GM21515 (cell line): ENCODE results near the gene MYH11.
"Not testable (repeated sequence)": the region's sequence is repeated elsewhere in the genome, so short reads cannot be mapped to it uniquely, and the experiment has no call there.

ENCODE experiments used
- ATAC-seq: cut with Tn5 transposase; IDR thresholded peaks from one replicate; pipeline ENCODE4 v1.9.1; 2021; ENCODE audit not compliant: unreplicated experiment

Gene MYH11

DNA sequence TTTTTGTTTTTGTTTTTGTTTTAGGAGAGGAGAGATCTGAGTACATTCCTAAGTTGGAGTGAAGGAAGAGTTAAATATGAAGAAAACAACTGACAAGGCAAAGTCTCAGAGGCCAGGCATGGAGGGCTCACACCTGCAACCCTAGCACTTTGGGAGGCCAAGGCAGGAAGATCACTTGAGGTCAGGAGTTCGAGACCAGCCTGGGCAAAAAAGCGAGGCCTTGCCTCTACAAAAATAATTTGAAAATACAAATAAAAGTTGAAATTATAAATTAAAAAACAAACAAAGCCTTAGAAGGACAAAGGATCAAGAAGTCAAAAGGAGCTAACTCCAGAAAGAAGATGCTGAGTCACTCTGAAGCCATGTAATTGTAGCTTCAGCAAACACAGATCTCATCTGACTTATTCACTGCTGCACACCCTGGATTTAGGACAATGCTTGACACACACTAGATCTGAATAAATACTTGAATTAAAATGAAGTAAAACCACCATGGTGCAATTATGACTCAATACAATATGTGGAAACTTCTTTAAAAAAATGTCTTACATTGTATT, 22.5 kb upstream of the MYH11 start:
- ATAC-seq, result no peak

DNA sequence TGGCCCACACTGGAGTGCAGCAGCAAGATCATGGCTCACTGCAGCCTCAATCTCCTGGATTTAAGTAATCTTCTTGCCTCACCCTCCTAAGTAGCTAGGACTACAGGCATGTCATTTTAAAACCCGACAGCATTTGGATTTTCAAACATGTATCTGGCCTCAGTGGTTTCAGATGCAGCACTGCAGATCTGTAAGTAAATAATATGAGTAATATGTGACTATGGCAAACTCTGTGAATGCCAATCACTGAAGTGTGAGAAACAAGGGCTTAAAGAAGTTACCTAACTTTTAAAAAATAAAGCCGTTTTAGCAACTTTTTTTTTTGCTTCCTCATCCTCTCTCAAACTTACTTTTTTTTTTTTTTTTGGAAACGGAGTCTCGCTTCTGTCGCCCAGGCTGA, 19.7 kb upstream of the MYH11 start:
- no peak for ATAC-seq

DNA sequence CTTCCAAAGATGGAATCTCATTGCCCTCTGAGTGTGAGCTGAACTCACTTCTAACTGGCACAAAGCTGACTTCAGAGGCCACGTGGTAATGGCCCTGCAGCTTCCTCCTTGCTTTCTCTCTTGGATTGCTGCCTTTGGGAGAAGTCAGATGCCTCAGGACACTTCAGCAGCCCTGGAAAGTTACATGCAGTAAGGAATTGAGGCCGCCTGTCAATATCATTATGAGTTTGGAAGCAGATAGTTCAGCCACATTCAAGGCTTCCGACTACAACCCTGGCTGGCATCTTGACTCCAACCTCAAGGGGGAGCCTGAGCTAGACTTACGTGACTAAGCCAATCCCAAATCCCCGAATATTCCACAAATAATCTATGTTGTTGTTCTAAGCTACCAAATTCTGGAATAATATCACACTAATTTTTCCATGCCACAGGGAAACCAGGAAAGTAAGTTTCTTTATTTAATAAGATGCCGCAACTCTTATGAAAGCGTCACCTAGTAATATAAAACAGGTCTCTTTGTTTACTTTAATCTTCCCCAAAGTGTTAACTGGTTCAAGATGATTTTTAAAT, 18.0 kb upstream of the MYH11 start:
- no peak for ATAC-seq

DNA sequence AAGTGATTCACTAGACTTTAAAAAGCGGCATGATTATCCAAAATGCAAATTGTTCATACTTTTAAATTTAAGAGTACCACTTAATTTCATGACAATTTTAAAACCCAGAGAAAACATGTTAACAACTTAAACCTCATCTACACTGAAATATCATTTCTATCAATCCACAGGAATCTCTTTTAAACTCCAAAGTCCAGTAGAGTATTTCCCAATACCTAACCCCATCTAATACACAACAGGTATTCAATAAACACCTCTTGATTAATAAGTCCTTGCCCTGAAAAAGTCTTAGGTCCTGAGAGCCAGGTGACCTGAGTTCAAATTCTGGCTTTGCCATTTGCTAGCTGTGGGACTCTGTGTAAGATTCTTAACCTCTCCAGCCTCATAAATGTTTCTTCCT, 16.9 kb upstream of the MYH11 start:
- no peak for ATAC-seq

DNA sequence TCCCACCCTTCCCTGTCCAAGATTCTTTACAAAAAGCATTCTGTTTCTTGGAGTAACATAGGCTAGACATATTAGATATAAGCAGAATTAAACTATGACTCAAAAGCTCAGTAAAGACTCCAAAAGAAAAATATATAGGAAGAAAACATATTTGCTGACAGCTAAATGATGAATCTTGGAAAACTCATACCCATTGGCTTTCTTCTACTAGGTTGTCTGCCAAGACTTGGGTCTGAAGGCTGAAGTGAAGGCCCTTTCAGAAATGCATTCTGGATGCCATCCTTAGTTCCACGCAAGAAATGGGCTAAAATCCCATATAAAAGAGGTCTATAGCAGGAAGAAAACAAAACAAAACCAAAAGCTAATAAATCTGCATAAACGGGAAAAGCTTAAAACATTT, 16.5 kb upstream of the MYH11 start:
- ATAC-seq, result no peak

DNA sequence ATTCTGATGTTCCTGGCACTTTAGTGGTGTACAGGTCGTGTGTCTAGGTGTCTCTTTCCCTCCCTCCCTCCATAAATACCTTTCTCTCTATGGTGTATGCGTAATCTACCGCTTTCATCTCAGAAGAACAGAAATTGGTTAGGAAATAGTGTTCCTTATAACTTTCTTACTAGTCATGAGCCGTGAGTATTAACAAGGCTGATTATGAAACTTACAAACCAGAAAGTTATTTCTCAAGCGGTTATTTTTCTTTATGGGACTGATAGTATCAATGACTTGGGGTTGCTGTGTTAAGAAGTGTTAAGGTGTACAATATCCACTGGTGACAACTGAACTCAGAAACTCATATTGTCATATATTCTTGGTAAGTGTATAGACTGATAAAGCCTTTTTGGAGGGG, 13.2 kb upstream of the MYH11 start:
- no peak for ATAC-seq

DNA sequence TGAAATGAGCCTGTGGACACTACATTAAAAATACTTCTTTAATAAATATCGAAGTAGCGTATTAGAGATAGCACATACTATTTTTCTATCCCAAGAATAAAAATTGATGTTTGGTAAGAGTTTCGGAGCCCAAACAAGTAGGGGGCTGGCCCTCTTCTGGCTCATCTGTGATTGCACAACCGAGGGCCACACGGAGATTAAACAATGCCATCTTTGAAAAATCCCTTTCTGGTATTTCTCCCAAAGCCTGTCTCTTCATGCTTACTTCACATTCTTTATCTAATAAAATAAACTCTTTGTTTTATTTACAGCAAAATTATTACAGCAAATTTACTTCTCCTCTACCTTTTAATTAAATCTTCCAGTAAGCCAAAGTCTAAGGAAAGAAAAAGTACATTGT, 9.6 kb upstream of the MYH11 start:
- no peak for ATAC-seq

DNA sequence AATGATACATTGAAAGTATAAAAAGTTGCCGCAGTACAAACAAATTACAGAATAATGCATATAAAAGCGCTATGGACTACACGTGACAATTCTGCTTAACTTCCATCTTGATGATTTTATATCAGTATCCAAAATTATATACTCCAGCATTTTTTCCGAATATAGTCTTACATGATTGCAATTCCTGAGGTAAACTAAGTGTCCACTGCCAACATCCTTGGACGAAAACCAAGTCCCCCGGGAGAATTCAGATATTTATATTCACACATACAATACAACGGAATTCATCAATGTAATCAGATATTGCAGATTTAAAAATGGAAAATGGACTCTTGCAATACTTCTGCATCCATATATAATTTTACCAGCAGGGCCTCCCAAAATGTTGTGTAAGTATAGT, 8.9 kb upstream of the MYH11 start:
- no peak for ATAC-seq

DNA sequence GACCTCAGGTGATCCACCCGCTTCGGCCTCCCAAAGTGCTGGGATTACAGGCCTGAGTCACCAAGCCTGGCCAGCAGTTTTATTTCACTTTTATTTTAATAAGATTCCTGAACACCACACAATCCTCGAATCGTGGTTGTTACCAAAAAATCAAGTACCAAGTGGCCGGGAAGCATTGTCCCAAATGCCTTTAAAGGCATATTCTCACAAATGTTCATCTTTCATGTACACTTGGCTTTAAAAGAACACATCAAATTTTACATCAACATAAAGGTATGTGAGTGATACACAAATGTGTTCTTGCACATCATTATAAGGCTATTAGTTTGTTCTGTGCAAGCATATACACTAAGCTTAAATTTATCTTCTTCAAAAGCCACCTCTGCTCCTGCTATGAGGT, 8.1 kb upstream of the MYH11 start:
- ATAC-seq, result no peak

DNA sequence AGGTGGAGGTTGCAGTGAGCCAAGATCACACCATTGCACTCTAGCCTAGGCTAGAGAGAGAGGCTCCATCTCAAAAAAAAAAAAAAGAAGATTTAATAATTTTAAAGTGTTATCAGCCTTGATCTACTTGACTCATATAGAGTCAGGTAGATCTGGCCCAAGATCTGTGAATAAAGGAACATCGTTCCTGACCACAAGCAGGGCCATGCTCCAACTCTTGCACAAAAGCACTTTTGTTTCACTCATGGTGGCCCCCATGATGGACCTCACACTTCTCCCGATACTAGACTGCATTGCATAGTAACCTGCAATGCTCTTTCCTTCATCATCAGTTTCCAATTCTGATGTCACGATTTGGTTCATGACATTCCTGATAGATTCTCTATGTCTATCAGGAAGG, 5.2 kb upstream of the MYH11 start:
- ATAC-seq, result no peak

DNA sequence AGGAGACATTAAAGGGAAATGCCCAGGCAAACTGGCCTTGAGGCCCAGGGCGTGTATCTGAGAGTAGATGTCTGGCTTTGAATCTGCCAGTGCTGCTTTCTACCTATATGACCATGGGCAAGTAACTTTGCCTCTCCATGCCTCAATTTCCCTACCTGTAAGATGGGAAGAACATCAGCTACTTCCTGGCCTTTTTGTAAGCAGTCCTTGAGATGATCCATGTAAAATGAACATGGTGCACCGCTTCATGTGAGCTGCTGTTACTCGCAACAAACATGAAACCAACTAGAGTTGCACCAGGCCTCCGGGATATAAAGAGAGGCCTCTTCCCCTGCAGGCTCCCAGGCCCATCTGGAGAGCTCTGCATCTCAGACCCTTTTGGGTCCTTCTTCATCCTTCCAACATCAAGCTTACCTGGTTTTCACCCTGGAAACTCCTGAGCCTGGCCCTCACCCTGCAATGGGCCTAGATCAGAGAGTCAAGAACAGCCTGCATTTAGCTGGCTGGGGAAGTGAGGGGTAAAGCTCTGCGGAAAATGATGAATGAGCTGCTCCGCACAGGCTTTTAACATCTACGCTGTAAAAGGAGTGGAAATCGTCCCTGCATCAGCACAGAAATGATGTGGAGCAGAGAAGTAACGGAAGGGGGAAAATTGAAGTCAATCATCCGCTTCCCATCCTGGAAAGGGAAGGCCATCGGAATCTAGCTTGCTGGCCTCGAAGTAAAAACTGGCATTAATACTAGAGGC, 2.3 kb upstream of the MYH11 start:
- no peak for ATAC-seq

DNA sequence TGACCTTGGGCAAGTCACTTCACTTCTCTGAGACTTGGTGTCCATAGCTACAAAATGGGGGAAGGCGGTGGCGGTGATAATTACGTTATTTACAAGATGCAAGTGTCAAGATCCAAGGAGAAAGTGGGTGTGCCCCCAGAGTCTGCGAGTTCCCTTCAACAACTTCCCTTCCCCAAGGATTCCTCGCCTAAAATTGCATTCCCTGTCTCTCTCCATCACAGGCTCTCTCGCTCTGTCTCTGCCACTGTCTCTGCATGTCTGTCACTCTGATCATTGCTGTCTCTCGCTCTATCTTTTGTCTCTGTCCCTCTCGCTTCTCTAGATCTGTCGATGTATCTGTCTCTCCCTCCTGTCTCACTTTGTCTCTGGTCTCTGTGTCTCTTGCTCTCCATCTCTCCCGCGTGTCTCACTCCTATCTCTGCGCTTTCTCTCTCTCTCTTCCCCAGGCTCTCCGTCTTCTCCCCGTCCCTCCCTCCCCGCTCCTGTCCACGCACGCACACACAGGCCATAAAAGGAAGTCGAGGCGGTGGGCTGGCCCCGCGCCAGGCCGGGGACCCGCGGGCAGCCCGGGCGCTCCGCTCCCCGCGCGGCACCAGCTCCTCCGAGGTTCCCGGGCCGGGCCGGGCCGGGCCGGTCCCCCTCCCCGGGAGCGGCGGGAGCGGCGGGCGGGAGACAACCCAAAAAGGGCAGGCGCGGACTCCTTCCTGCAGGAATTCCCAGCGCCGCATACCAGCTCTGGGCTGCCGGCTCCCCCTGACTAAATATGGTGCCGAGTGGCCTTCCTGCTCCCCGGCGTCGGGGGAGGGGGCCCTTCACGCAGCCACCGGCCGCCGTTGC, 1.1 kb upstream of the MYH11 start:
- ATAC-seq, result no peak

DNA sequence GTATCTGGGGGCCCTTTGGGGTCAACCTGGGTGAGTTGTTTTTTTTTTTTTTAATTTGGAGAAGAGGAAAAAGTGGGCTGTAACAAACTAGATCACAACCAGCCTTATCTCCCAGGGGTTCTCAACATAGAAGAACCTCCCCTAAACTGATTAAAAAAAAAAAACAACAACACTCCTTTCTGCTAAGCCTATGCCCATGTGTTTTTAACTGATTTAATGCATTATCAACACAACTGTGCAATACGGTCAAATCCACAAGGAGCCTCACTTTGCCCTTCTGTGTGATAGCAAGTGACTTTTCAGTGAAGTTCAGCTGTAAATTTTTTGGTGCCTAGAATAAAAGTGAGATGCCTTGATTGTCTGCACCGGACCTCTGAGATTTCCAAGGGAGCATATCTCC, 646 bp downstream of the MYH11 start:
- ATAC-seq, result peak; percentile 7

DNA sequence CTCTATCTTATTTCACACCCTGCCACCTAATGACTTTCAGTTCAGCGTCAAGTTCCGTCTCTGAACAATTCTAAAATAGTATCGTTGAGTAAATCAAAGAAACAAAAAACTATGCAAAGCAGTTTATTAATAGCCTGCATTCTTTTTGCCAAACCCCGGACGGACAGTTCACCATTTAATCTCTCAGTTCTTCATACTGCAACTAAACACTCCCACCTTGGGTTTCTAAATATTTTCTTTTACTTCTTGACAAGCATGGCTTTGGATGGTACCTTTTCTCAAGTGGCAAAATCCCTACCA, 1.2 kb downstream of the MYH11 start:
- peak; percentile 80 for ATAC-seq

DNA sequence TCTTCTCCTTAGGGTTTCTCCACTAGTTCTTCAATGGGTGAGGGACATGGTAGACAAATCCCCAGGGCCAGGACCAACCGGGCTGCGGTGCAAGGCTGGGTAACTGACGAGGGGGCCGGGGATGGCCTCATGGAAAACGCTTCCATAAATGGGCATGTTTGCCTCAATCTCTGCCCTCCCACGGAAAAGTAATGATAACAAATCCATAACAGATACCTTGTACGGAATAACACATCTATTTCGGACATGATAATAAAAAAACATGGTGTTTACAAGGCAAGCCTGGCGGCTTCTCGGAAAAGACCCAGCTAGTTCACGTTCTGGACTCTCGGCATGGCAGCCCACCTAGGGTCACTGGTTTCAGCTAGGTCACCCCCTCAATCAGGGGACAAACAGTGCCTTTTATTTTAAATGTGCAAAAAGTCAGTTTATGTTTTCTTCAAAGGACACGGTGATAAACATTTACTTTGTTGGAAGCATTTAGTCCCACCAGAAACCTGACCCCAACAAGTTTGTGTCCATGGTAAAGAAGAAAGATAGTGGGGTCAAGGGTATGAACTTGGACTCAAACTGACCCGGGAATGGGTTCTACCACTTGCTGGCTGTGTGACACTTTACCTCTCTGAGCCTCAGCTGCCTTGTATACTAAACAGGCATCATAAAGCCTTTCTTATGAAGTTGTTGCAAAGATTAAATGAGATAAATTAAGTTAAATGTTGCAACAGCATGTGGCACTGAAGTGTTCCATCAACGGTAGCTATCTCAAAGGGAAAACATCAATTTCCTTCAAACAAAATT, 1.7 kb downstream of the MYH11 start:
- peak; percentile 25 for ATAC-seq

DNA sequence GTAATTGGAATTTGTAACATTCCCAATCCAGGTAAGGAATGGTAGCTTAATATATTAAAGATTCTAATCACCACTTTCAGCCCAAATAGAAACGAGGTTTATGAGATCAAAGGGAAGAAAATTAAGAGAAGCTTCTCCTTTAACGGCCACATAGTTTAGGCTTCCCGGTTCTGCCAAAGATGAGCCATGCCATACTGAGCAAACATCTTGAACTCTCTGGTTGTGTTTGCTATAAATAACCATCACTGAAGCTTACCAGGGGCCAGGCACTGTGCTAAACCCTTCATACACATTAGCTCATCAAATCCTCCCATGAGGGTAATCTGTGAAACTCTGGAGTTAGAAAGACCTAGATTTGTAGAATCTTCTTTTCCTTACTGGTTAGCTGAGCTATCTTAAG, 2.8 kb downstream of the MYH11 start:
- ATAC-seq, result no peak

DNA sequence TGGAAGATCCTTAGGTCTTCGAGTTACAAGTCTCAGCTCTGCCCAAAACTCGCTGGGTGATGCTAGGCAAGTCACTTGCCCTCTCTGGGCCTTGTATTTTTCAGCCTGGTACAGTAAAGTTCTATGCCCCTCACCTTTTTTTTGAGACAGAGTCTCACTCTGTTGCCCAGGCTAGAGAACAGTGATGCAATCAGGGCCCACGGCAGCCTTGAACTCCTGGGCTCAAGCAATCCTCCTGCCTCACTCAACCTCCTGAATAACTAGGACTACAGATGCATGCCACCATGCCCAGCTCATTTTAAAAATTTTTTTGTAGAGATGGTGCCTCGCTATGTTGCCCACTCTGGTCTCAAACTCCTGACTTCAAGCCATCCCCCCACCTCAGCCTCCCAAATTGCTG, 3.8 kb downstream of the MYH11 start:
- ATAC-seq, result no peak

DNA sequence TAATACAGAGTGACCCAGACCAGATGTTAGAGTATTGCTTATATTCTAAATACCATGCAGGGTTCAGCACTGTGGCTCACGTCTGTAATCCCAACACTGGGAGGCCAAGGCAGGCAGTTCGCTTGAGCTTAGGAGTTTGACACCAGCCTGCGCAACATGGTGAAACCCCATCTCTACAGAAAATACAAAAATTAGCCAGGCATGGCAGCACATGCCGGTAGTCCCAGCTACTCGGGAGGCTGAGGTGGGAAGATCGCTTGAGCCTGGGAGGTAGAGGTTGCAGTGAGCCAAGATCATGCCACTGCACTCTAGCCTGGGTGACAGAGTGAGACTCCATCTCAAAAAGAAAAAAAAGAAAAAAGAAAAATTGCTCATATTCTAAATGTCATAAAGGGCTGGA, 6.3 kb downstream of the MYH11 start:
- not testable (repeated sequence) for ATAC-seq

DNA sequence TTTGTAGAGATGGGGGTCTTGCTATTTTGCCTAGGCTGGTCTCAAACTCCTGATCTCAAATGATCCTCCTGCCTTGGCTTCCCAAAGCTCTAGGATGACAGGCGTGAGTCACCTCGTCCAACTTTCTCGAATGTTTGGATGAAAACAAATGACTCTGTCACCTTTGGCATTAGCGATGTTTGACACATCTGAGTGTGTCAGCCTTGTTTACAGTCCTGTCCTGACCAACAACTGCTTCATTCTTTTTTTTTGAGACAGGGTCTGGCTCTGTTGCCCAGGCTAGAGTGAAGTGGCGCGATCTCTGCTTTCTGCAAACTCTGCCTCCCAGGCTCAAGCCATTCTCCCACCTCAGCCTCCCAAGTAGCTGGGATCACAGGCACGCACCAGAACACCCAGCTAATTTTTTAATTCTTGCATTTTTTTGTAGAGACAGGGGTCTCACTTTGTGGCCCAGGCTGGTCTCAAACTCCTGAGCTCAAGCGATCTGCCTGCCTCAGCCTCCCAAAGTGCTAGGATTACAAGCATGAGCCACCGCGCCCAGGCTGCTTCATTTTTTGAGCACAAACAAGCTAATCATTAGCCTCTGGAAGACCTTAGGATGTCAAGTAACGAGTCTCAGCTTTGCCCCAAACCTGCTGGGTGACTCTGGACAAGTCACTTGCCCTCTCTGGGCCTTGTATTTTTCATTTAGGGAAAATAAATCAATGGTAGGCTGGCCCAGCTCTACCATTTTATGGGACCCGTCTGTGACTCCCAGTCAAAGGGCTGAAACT, 7.4 kb downstream of the MYH11 start:
- no peak for ATAC-seq

DNA sequence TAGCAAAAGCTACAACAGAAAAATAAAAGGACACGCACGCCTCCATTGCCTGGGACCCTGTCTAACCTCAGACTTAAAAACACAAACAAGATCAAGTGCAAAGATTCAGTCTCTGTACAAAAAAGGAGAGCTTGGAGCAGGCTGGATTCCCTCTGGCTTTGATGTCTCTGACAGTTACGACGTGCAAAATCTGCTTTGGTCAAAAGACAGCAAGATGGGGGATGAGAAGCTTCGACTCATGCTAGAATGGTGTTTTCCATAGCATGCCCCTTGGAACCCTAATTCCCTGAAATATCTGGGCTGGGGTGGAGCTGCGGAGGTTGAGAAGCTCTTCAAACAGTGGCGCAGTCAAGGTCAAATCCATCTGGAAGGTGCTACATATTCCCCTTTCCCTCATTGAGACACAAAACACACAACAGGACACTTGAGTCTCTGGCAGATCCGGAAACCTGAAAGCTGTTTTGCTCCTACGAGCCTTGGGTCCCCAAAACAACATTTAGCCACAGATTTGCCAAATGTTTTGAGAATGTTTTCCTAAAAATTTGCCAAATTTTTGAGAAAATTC, 9.1 kb downstream of the MYH11 start:
- ATAC-seq, result no peak
